ELF-1 (cell line): Measurements from ENCODE around the gene ABCG1.
A peak's percentile ranks its signal among the peaks of the same experiment; 100 is the strongest.

Experiments
- DNase-seq: peaks from one replicate; pipeline ENCODE4 v3.0.0-alpha.2; 2016; ENCODE audit warnings: low read depth, low spot score

ABCG1 gene

GRCh38 chr21:42251654-42252324, 32.8 kb downstream of the ABCG1 start:
- DNase-seq, result no peak

DNA sequence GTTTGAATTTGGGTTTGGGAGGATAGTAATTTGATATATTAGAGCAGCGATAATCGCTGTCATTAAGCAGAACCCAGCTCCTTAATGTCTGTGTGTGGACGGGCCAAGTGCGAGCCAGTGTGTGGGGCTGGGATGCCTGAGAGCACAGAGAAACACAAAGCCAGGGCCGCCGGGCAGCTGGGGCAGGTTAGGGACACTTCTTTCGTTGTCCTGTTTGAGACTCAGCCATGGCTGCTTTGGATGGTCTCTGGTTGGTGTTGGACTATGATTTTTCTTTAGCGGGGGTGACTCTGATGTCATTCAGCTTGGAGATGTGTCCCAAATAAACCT, 33.4 kb downstream of the ABCG1 start:
- no peak for DNase-seq

DNA sequence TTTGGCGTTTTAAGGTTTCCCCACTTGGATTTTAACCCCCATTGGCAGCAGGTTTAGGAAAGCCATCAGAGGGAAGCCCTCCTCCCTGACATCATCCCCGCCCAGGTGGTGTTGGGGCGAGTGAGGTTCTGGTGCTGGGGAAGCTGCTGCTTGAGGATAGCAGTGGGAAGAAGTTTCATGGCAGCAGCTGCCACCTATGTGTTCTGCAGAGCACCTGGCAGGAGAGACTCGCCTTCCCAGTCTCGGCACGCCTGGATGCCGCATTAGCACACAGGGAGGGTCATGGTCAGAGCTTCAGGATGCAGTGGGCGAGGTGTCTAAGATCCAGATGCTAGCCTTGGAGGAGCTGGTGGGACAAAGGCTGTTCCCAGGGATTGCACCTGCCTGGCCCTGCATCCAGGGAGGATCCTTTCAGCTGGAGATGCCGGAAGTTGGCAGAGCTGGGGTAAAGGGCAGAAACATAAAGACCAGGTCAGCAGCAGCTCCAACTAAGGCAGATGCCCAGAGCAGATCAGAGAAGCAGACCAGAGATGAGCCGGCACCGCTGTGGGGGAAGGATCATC, 33.9 kb downstream of the ABCG1 start:
- DNase-seq, result no peak

- no peak for DNase-seq
These were observed 34.5 kb downstream of the ABCG1 start for GRCh38 chr21:42253466-42253865.

DNA sequence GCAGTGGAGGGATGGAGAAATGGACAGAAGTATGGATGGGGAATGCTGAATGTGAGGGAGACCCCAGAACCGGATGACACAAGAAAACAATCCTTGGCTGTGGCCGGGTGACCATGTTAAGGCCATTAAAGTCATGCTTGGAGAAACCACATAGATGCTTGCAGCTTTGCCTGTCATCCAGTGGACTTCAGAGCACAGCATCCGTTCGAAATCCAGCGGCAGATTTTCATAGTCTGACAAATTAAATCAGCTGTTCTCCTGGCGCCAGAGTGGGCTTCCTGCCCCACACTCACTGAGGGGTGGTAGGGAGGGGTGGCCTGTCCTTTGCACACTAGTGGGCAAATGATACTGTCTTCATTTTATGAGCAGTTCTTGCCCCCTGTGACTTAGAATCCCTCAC, 35.1 kb downstream of the ABCG1 start:
- no peak for DNase-seq

DNA sequence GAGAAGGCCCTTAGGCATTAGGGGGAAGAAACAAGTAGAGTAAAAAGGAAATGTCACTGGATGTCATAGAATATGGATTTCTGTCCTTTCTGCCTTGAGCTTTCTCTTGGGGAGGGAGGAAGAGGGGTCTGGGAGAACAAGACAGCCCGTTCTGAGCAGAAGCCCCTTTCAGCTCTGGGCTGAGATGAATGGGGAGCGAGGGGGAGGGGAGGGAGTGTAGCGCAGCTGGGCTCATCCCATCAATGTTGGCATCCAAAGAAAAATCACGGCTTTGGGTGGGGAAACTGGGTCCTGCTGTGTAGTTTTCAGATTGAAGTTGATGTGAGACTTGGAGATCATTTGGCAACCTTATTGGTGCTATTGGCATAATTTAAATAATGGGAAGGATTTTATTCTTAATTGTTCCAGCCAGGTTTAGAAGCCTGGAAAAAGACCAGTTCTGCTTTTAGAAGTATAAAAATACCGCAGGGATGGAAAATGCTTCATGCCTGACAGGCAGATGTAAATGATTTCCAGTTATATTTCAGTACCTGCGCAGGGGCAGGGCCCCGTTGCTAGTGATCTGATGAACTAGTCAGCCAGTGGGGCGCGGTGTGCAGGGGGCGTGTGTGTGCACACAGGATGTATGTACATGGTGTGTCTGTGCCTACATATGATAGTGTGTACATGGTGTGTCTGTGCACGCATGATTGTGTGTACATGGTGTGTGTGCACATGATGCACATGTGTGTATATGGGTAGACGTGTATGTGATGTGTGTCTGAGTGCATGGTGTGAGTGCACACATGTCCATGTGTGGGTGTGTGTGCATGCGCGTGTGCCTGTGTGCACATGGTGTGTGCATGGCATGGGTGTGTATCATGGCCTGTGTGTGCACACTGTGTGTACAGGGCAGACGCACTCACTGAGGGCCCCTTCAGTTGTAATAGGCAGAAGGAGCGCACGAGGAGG, 36.0 kb downstream of the ABCG1 start:
- no peak for DNase-seq

- no peak for DNase-seq
These were observed 36.9 kb downstream of the ABCG1 start for GRCh38 chr21:42255825-42256224.

DNA sequence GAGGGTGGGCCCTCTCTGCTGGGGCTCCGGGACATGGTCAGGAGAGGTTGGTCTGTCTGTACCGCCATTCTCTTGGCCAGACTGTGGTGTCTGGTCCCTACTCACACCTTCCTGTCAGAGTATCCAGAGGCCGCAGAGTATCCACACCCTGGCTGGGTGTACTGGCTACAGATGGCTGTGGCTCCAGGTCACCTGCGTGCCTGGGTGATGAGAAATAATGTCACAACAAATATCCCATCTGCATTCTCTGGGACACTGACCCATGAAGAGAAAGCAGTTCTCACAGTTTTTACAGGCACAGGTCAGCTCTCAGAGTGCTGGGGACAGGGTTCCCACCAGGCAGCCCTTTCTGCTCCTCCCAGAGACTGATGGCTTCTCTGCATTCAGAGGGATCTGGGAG, 37.4 kb downstream of the ABCG1 start:
- DNase-seq, result no peak

GRCh38 chr21:42257091-42257765, 38.3 kb downstream of the ABCG1 start:
- DNase-seq, result no peak

- peak; percentile 83 for DNase-seq
These were observed 39.4 kb downstream of the ABCG1 start for GRCh38 chr21:42258150-42258884.

DNA sequence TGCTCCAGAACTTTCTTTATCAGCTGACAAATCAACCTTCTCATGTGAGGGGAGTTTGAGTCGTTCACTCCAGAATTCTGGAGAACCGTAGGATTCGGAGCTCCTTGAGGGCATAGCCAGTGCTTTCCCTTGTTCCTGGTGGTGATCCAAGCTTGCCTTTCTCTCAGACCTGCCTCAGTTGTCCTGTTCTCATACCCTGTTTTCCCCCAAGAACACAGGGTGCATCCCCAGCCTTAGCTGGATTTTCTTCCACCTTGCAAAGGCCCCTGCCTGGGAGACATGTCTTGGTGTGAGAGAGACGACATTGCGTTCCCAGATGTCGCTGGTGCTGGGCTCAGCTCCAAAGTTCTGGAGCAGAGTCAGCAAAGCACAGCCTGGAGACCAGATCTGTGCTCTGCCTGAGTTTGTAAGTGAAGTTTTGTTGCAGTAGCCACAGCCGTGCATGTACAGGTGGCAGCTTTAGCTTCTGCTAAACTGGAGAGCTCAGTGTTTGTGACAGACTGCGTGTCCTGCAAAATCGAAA, 40.0 kb downstream of the ABCG1 start:
- DNase-seq, result no peak

GRCh38 chr21:42260121-42260520, 41.2 kb downstream of the ABCG1 start:
- no peak for DNase-seq

DNA sequence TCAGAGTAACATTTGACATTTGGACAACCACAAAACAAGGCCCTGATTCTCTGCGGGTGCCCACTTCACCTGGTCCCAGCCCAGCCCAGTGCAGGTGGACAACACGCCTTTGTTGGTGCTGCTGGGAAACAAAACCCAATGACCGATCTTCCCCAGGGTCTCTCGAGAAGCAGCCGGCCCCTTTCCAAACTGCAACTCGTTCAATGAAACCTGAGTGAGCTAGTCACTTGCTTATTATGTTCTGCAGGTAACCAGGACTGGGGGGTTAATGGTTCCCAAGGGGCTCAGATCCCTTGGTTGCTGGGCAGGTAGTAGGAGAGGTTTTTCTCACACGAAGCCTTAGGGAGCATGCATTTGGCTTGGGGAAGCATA, 42.9 kb downstream of the ABCG1 start:
- no peak for DNase-seq

GRCh38 chr21:42262831-42263231, 43.9 kb downstream of the ABCG1 start:
- peak; percentile 61 for DNase-seq

- DNase-seq, result peak; percentile 62
These were observed 44.7 kb downstream of the ABCG1 start for GRCh38 chr21:42263591-42264131.

- no peak for DNase-seq
These were observed 45.6 kb downstream of the ABCG1 start for GRCh38 chr21:42264245-42265195.

- DNase-seq, result no peak
These were observed 46.4 kb downstream of the ABCG1 start for GRCh38 chr21:42265231-42265812.

GRCh38 chr21:42266971-42267556, 48.1 kb downstream of the ABCG1 start:
- DNase-seq, result no peak

DNA sequence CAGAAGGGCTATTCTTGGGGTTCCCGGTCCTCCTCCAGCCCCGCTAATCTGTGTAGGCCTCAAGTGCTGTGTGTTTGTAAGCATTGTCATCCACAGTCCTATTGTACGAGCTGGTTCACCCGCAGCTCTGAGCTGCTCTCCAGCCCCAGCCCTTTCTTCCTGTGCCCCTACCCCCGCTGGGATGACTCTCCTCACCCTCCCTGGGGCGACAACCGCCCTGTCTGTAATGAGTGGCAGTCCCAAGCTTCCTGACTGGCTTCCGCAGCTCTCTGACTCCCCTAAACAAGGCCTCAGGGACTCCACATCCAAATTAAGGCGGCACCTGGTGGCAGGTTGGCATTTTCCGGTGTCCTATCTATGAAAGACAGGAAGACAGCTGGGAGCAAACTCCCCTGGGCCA, 50.4 kb downstream of the ABCG1 start:
- DNase-seq, result peak; percentile 58
